ENCODE data around the gene RASA3. TPM values are rescaled to one million over a fixed set of nuclear protein-coding genes. Genes with fewer than 3 reads are reported as not detected.

RASA3 gene
- total and polyA plus RNA-seq, 12 donors = 6.8 to 16.9 (median 10.3) TPM

GRCh38 chr13:114034481-114034891, 97.9 kb downstream of the RASA3 start:
- WGBS, 2 donors = 77 to 83% methylated on average over 9 of the region's 9 CpGs
- intact Hi-C loops (cut with DNase I) = no loop called here
- H3K9me3 ChIP-seq = no peaks in the 10 kb centered on the region
- H3K4me3 ChIP-seq = peak overlapping the region in 3 of 10 donors; percentile 11 to 19 (median 18)
- peaks cover 6 to 50% (median 24%) of the 10 kb centered on the region in 9 donors for H3K4me1 ChIP-seq
- no peaks in the 10 kb centered on the region for H3K27me3 ChIP-seq
- ATAC-seq = no peak
- H3K27ac ChIP-seq = peak overlapping the region in 3 of 10 donors; percentile 3 to 36 (median 4)
- DNase-seq = no peak
- no peak for TF ChIP-seq CTCF (IDR thresholded peaks at IDR 0.05)
- peaks cover 0 to 28% (median 0%) of the 10 kb centered on the region in 9 donors for H3K36me3 ChIP-seq

GRCh38 chr13:114033541-114034315, 98.7 kb downstream of the RASA3 start:
- intact Hi-C loops (cut with DNase I) = no loop called here
- ATAC-seq = no peak
- Histone ChIP-seq H3K36me3 (peaks cover 0 to 28% (median 0%) of the 10 kb centered on the region in 9 donors), H3K4me3 (no peak overlapping the region), H3K27me3 (no peaks in the 10 kb centered on the region), H3K27ac (peak overlapping the region in 3 of 10 donors; percentile 3 to 31 (median 4)), H3K9me3 (no peaks in the 10 kb centered on the region), H3K4me1 (peaks cover 6 to 50% (median 24%) of the 10 kb centered on the region in 9 donors)
- no peak for TF ChIP-seq CTCF (IDR thresholded peaks at IDR 0.05)
- WGBS, 2 donors = 95% methylated on average over 32 of the region's 32 CpGs
- DNase-seq = no peak

- 73% methylated on average over 26 of the region's 26 CpGs for WGBS, 2 donors
- DNase-seq (no peak), ATAC-seq (peak in 6 of 8 donors; percentile 18 to 44 (median 32))
- no peak for TF ChIP-seq CTCF (IDR thresholded peaks at IDR 0.05)
- H3K27me3 ChIP-seq = no peaks in the 10 kb centered on the region
- peaks cover 6 to 45% (median 30%) of the 10 kb centered on the region in 9 donors for H3K4me1 ChIP-seq
- peaks cover 0 to 32% (median 0%) of the 10 kb centered on the region in 9 donors for H3K36me3 ChIP-seq
- H3K4me3 ChIP-seq = no peak overlapping the region
- intact Hi-C loops (cut with DNase I) = no loop called here
- H3K27ac ChIP-seq = peak overlapping the region in 3 of 10 donors; percentile 30 to 34 (median 31)
- H3K9me3 ChIP-seq = no peaks in the 10 kb centered on the region
These were observed 100.2 kb downstream of the RASA3 start for GRCh38 chr13:114032126-114032799.

- WGBS, 2 donors = 61 to 67% methylated on average over 14 of the region's 14 CpGs
- intact Hi-C loops (cut with DNase I) = no loop called here
- DNase-seq (peak in 1 of 2 donors; percentile 15), ATAC-seq (peak in 2 of 8 donors; percentile 8 to 26)
- H3K27me3 ChIP-seq = no peaks in the 10 kb centered on the region
- H3K4me1 ChIP-seq = peaks cover 7 to 47% (median 36%) of the 10 kb centered on the region in 9 donors
- no peak for TF ChIP-seq CTCF (IDR thresholded peaks at IDR 0.05)
- peak overlapping the region in 1 of 10 donors; percentile 31 for H3K27ac ChIP-seq
- H3K4me3 ChIP-seq = no peak overlapping the region
- peaks cover 0 to 32% (median 0%) of the 10 kb centered on the region in 9 donors for H3K36me3 ChIP-seq
- H3K9me3 ChIP-seq = no peaks in the 10 kb centered on the region
These were observed 100.8 kb downstream of the RASA3 start for GRCh38 chr13:114031631-114032030.

Measured in heart right ventricle (tissue), 16 donors.